ENCODE measurements around the gene PSMB5. TPM values are rescaled to one million over a fixed set of nuclear protein-coding genes. Genes with fewer than 3 reads are reported as not detected.

The PSMB5 gene
- polyA plus RNA-seq, 1 donor from 2014 or later, result 147 TPM

DNA sequence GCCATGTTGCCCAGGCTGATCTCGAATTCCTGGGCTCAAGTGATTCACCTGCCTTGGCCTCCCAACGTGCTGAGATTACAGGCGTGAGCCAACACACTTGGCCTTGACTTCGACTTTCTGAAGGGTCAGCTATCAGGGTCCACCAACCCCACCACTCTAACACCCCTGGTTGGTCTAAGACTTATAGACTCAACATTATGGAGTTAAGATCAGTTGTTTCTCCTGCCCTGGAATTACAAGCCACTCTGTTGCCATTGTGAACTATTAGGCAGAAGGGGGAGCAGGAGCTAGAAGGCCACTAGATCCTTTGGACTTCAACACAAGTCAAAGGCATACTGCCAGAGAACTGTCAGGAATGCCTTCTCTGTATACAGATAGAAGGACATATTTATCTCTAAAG lies 5.4 kb upstream of the PSMB5 start:
- no peak overlapping the region for H3K27ac ChIP-seq (ENCODE audit: low read length)
- H3K4me3 ChIP-seq (ENCODE audit: low read length), result no peak overlapping the region
- TF ChIP-seq POLR2AphosphoS5 (IDR thresholded peaks at IDR 0.05), result no peak
- TF ChIP-seq, protein P1, sequence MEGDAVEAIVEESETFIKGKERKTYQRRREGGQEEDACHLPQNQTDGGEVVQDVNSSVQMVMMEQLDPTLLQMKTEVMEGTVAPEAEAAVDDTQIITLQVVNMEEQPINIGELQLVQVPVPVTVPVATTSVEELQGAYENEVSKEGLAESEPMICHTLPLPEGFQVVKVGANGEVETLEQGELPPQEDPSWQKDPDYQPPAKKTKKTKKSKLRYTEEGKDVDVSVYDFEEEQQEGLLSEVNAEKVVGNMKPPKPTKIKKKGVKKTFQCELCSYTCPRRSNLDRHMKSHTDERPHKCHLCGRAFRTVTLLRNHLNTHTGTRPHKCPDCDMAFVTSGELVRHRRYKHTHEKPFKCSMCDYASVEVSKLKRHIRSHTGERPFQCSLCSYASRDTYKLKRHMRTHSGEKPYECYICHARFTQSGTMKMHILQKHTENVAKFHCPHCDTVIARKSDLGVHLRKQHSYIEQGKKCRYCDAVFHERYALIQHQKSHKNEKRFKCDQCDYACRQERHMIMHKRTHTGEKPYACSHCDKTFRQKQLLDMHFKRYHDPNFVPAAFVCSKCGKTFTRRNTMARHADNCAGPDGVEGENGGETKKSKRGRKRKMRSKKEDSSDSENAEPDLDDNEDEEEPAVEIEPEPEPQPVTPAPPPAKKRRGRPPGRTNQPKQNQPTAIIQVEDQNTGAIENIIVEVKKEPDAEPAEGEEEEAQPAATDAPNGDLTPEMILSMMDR (IDR thresholded peaks at IDR 0.05; ENCODE audit: poor library complexity, severe bottlenecking), result no peak
- TF ChIP-seq EP300 (conservative IDR thresholded peaks at IDR 0.05; ENCODE audit: poor library complexity, severe bottlenecking), result no peak
- no peak for TF ChIP-seq EZH2 (IDR thresholded peaks at IDR 0.05; ENCODE audit: borderline replicate concordance, insufficient read depth, low read length, poor library complexity, severe bottlenecking)
- TF ChIP-seq, protein P2, sequence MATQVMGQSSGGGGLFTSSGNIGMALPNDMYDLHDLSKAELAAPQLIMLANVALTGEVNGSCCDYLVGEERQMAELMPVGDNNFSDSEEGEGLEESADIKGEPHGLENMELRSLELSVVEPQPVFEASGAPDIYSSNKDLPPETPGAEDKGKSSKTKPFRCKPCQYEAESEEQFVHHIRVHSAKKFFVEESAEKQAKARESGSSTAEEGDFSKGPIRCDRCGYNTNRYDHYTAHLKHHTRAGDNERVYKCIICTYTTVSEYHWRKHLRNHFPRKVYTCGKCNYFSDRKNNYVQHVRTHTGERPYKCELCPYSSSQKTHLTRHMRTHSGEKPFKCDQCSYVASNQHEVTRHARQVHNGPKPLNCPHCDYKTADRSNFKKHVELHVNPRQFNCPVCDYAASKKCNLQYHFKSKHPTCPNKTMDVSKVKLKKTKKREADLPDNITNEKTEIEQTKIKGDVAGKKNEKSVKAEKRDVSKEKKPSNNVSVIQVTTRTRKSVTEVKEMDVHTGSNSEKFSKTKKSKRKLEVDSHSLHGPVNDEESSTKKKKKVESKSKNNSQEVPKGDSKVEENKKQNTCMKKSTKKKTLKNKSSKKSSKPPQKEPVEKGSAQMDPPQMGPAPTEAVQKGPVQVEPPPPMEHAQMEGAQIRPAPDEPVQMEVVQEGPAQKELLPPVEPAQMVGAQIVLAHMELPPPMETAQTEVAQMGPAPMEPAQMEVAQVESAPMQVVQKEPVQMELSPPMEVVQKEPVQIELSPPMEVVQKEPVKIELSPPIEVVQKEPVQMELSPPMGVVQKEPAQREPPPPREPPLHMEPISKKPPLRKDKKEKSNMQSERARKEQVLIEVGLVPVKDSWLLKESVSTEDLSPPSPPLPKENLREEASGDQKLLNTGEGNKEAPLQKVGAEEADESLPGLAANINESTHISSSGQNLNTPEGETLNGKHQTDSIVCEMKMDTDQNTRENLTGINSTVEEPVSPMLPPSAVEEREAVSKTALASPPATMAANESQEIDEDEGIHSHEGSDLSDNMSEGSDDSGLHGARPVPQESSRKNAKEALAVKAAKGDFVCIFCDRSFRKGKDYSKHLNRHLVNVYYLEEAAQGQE (IDR thresholded peaks at IDR 0.05; ENCODE audit: borderline replicate concordance), result no peak
- no peak for TF ChIP-seq TAF1 (IDR thresholded peaks at IDR 0.05; ENCODE audit: low read depth)
- no peak for TF ChIP-seq RAD21 (conservative IDR thresholded peaks at IDR 0.05)
- TF ChIP-seq MXI1 (conservative IDR thresholded peaks at IDR 0.05; ENCODE audit: poor library complexity, severe bottlenecking), result no peak
- no peak for TF ChIP-seq SMC3 (conservative IDR thresholded peaks at IDR 0.05; ENCODE audit: poor library complexity)
- H2AFZ ChIP-seq (ENCODE audit: low read depth, low read length), result no peak overlapping the region
- no peak overlapping the region for H3K9ac ChIP-seq (ENCODE audit: low read length)
- H3K36me3 ChIP-seq (ENCODE audit: insufficient read depth, low read length), result no peaks in the 10 kb centered on the region
- H3K9me3 ChIP-seq (ENCODE audit: low read length), result no peaks in the 10 kb centered on the region
- H3K79me2 ChIP-seq (replicated peaks; ENCODE audit: insufficient read depth, low read length), result no peaks in the 10 kb centered on the region
- no peaks in the 10 kb centered on the region for H3K9me2 ChIP-seq (ENCODE audit: insufficient read depth, low read length)
- no peak overlapping the region for H3K4me2 ChIP-seq (ENCODE audit: low read length)
- no peaks in the 10 kb centered on the region for H3K27me3 ChIP-seq (ENCODE audit: insufficient read depth, low read depth, low read length)
- no peaks in the 10 kb centered on the region for H3F3A ChIP-seq (ENCODE audit: insufficient read depth, low read length, poor library complexity, severe bottlenecking)
- no peaks in the 10 kb centered on the region for H4K20me1 ChIP-seq (ENCODE audit: insufficient read depth)

DNA sequence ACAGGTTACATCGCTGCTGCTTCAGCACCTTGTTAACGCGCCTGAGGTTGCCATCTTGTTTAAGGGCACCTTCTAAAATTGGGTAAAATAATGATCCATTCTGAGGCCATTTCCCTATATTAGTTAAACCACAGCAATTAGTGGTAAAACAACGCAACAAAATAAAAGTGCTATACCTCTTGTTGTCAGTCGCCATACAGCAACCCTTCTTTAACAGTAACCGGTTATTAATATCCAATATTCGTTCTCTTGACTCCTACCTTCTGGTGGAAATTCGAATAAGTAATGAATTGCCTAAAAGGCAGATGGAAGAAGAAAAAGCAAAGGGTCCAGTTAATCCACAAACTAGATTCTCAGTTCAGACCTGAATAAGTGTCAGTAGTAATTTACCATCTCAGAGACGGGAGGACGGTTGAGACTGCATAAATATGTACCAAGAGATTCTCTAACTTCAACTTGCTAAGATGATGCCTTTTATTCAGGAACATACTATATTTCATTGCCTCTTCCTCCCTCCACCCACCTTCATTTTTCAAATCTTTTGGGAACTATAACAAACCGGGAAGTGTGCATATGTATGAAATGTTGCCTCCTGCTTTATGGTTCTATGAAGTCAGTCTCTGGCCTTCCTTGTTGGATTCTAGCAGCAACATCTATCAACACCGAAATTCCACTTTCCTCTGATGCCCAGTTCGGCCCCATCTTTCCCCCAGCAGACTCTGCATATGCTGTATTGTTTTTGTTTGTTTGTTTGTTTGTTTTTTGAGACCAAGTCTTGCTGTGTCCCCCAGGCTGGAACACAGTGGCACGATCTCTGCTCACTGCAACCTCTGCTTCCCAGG lies 824 bp upstream of the PSMB5 start:
- Histone ChIP-seq H3F3A (ENCODE audit: insufficient read depth, low read length, poor library complexity, severe bottlenecking) (no peaks in the 10 kb centered on the region), H3K4me2 (ENCODE audit: low read length) (peak overlapping the region; percentile 64), H2AFZ (ENCODE audit: low read depth, low read length) (peak overlapping the region; percentile 87), H4K20me1 (ENCODE audit: insufficient read depth) (no peaks in the 10 kb centered on the region), H3K9ac (ENCODE audit: low read length) (peak overlapping the region; percentile 94), H3K9me3 (ENCODE audit: low read length) (no peaks in the 10 kb centered on the region), H3K4me3 (ENCODE audit: low read length) (peak overlapping the region; percentile 100), H3K79me2 (replicated peaks; ENCODE audit: insufficient read depth, low read length) (peaks cover 14% of the 10 kb centered on the region), H3K27ac (ENCODE audit: low read length) (peak overlapping the region; percentile 95), H3K36me3 (ENCODE audit: insufficient read depth, low read length) (no peaks in the 10 kb centered on the region), H3K9me2 (ENCODE audit: insufficient read depth, low read length) (no peaks in the 10 kb centered on the region), H3K27me3 (ENCODE audit: insufficient read depth, low read depth, low read length) (no peaks in the 10 kb centered on the region)
- TF ChIP-seq SMC3 (conservative IDR thresholded peaks at IDR 0.05; ENCODE audit: poor library complexity) (no peak), TAF1 (IDR thresholded peaks at IDR 0.05; ENCODE audit: low read depth) (no peak), EZH2 (IDR thresholded peaks at IDR 0.05; ENCODE audit: borderline replicate concordance, insufficient read depth, low read length, poor library complexity, severe bottlenecking) (no peak), POLR2AphosphoS5 (IDR thresholded peaks at IDR 0.05) (no peak), RAD21 (conservative IDR thresholded peaks at IDR 0.05) (no peak)
- TF ChIP-seq, protein P2 (IDR thresholded peaks at IDR 0.05; ENCODE audit: borderline replicate concordance), result no peak
